GM20000 (cell line): ENCODE data around the gene FNIP2.
"Not testable (repeated sequence)": the region's sequence is repeated elsewhere in the genome, so short reads cannot be mapped to it uniquely, and the experiment has no call there.

Experiments
- DNase-seq: peaks from one replicate; pipeline ENCODE4 v3.0.0; 2012; ENCODE audit warnings: low spot score
- CTCF ChIP-seq: IDR thresholded peaks from 2 replicates; pipeline ENCODE4 v1.5.1; 2012; ENCODE audit warnings: mild to moderate bottlenecking, control low read depth; ENCODE audit errors: extremely low read depth, missing control alignments

The FNIP2 gene

GRCh38 chr4:158729716-158730559 lies 38.9 kb upstream of the FNIP2 start:
- TF ChIP-seq CTCF: peak; percentile 55
- peak; percentile 72 for DNase-seq

- no peak for TF ChIP-seq CTCF
- no peak for DNase-seq
Observed at GRCh38 chr4:158738866-158739265, 30.0 kb upstream of the FNIP2 start.

- TF ChIP-seq CTCF: no peak
- no peak for DNase-seq
Observed at GRCh38 chr4:158739600-158739999, 29.2 kb upstream of the FNIP2 start.

- TF ChIP-seq CTCF: no peak
- no peak for DNase-seq
Observed at GRCh38 chr4:158741326-158742021, 27.4 kb upstream of the FNIP2 start.

GRCh38 chr4:158746537-158746936 lies 22.3 kb upstream of the FNIP2 start:
- not testable (repeated sequence) for DNase-seq

GRCh38 chr4:158750379-158750778 lies 18.4 kb upstream of the FNIP2 start:
- TF ChIP-seq CTCF: no peak

GRCh38 chr4:158754385-158755180 lies 14.2 kb upstream of the FNIP2 start:
- no peak for TF ChIP-seq CTCF
- no peak for DNase-seq

More at GRCh38 chr4:158750379-158750778, 18.4 kb upstream of the FNIP2 start:
- DNase-seq: no peak

GRCh38 chr4:158755819-158756218 lies 13.0 kb upstream of the FNIP2 start:
- not testable (repeated sequence) for DNase-seq
